Colonic mucosa (tissue), 4 donors: Measurements from ENCODE around the gene ATIC. TPM values are rescaled to one million over a fixed set of nuclear protein-coding genes. Genes with fewer than 3 reads are reported as not detected.

ENCODE experiments used
- DNase-seq: peaks from one replicate; pipeline ENCODE4 v3.0.0-alpha.2; 2020
- H3K27ac ChIP-seq: fragments of 200-600 bp; one replicate; pipeline ENCODE4 v1.8.0; 2021
- H3K27me3 ChIP-seq: fragments of 200-600 bp; one replicate; pipeline ENCODE4 v1.8.0; 2021
- H3K36me3 ChIP-seq: fragments of 200-600 bp; one replicate; pipeline ENCODE4 v1.8.0; 2021
- H3K4me1 ChIP-seq: fragments of 200-600 bp; one replicate; pipeline ENCODE4 v1.8.0; 2021; ENCODE audit warnings: mild to moderate bottlenecking
- H3K4me3 ChIP-seq: fragments of 200-600 bp; one replicate; pipeline ENCODE4 v1.8.0; 2021
- H3K9ac ChIP-seq, 2 donors: one replicate each; pipeline ENCODE4 v1.7.0; 2013; ENCODE audit warnings: control low read depth in 2 of 2, low read depth in 2 of 2, low read length in 2 of 2
- H3K9me3 ChIP-seq: fragments of 200-600 bp; one replicate; pipeline ENCODE4 v1.8.0; 2021
- CTCF ChIP-seq: fragments of 200-600 bp; IDR thresholded peaks from one replicate; pipeline ENCODE4 v1.8.0; 2022; ENCODE audit warnings: antibody characterized with exemption, mild to moderate bottlenecking
- intact Hi-C: fragments of 100-400 bp; cut with DNase I; formaldehyde crosslinking; loops from one replicate; pipeline ENCODE4 v1.14.1; 2022
- total RNA-seq, 2 donors: library from RNA; stranded (reverse); fragmentation: NEBNext Ultra II Directional in 1 of 2; extraction: Animal tissue kit (Norgen Biotek cat#: 25700) in 1 of 2; gene quantifications; one replicate each; pipeline ENCODE4 v1.2.1, GENCODE V29; 2021
- donor health status: healthy.
- donor health status: DM: no; HTN: no; CAD: no.
- donor health status: DM: no; HTN: no; CAD: no.

Gene ATIC
- total RNA-seq, 2 donors from 2014 or later: 68.8 to 148 TPM

- Histone ChIP-seq H3K36me3 (no peaks in the 10 kb centered on the region), H3K4me1 (no peaks in the 10 kb centered on the region), H3K9ac (no peak overlapping the region), H3K4me3 (no peak overlapping the region), H3K27ac (no peak overlapping the region), H3K9me3 (no peaks in the 10 kb centered on the region), H3K27me3 (no peaks in the 10 kb centered on the region)
- no peak for DNase-seq
- no peak for TF ChIP-seq CTCF
- intact Hi-C loops: no loop called here
These were observed 31.5 kb upstream of the ATIC start for GRCh38 chr2:215280326-215280725.

GRCh38 chr2:215283221-215283620 is 28.6 kb upstream of the ATIC start:
- no peak for TF ChIP-seq CTCF
- intact Hi-C loops: no loop called here

GRCh38 chr2:215286309-215286708 is 25.6 kb upstream of the ATIC start:
- Histone ChIP-seq H3K4me3 (no peak overlapping the region), H3K36me3 (no peaks in the 10 kb centered on the region), H3K4me1 (no peaks in the 10 kb centered on the region), H3K9ac (no peak overlapping the region), H3K9me3 (no peaks in the 10 kb centered on the region), H3K27me3 (no peaks in the 10 kb centered on the region), H3K27ac (no peak overlapping the region)
- TF ChIP-seq CTCF: no peak
- intact Hi-C loops: no loop called here
- no peak for DNase-seq

More at GRCh38 chr2:215283221-215283620, 28.6 kb upstream of the ATIC start:
- Histone ChIP-seq H3K27ac (no peak overlapping the region), H3K36me3 (no peaks in the 10 kb centered on the region), H3K4me3 (no peak overlapping the region), H3K9ac (no peak overlapping the region), H3K4me1 (no peaks in the 10 kb centered on the region), H3K9me3 (no peaks in the 10 kb centered on the region), H3K27me3 (no peaks in the 10 kb centered on the region)
- DNase-seq: no peak

GRCh38 chr2:215288112-215288815 is 23.6 kb upstream of the ATIC start:
- H3K27ac ChIP-seq: no peak overlapping the region
- H3K27me3 ChIP-seq: no peaks in the 10 kb centered on the region
- no peak overlapping the region for H3K9ac ChIP-seq
- DNase-seq: no peak
- no peak overlapping the region for H3K4me3 ChIP-seq
- H3K9me3 ChIP-seq: no peaks in the 10 kb centered on the region
- TF ChIP-seq CTCF: no peak
- H3K36me3 ChIP-seq: no peaks in the 10 kb centered on the region
- no peaks in the 10 kb centered on the region for H3K4me1 ChIP-seq
- intact Hi-C loops: no loop called here

GRCh38 chr2:215290980-215291599 is 20.8 kb upstream of the ATIC start:
- no peak overlapping the region for H3K4me3 ChIP-seq
- no peaks in the 10 kb centered on the region for H3K36me3 ChIP-seq
- intact Hi-C loops: no loop called here
- H3K9me3 ChIP-seq: no peaks in the 10 kb centered on the region
- no peak for TF ChIP-seq CTCF
- H3K27ac ChIP-seq: no peak overlapping the region
- no peaks in the 10 kb centered on the region for H3K4me1 ChIP-seq
- H3K9ac ChIP-seq: no peak overlapping the region
- no peak for DNase-seq
- no peaks in the 10 kb centered on the region for H3K27me3 ChIP-seq
